Measurements from ENCODE around the gene ZNF428. TPM values are rescaled to one million over a fixed set of nuclear protein-coding genes. Genes with fewer than 3 reads are reported as not detected.

ZNF428 gene
- total and polyA plus RNA-seq, 10 donors: 19.9 to 54.7 (median 27.7) TPM

GRCh38 chr19:43560687-43561086 is 58.7 kb downstream of the ZNF428 start:
- no peaks in the 10 kb centered on the region for H3K9me3 ChIP-seq
- DNase-seq: peak; percentile 68
- no peak overlapping the region for H3K4me3 ChIP-seq
- intact Hi-C loops (cut with DNase I; ENCODE audit: low total_unique reads): no loop called here
- peak overlapping the region in 1 of 8 donors; percentile 89 for H3K27ac ChIP-seq
- no peak for TF ChIP-seq CTCF (IDR thresholded peaks at IDR 0.05 in 8 of 11, conservative IDR thresholded peaks at IDR 0.05 in 3 of 11)
- TF ChIP-seq POLR2A (IDR thresholded peaks at IDR 0.05): no peak
- TF ChIP-seq POLR2AphosphoS5 (IDR thresholded peaks at IDR 0.05): no peak
- peaks cover 14 to 68% (median 38%) of the 10 kb centered on the region in 6 donors for H3K4me1 ChIP-seq
- H3K27me3 ChIP-seq (replicated peaks in 1 of 7): no peaks in the 10 kb centered on the region
- peaks cover 0 to 60% (median 13%) of the 10 kb centered on the region in 6 donors for H3K36me3 ChIP-seq
- 86 to 91% (median 86%) methylated on average over 6 of the region's 6 CpGs for WGBS, 5 donors

Small RNA genes within 50 kb of the gene (small RNA-seq; reads per million reads assigned to genes)
- gene RN7SL368P: 0 reads per million in 4 donors

Other genes with a start within 250 kb of the ZNF428 start
- not detected for gene TEX101, start 204.7 kb downstream of the ZNF428 start, total RNA-seq
- not detected for gene TEX101, start 204.7 kb downstream of the ZNF428 start, polyA plus RNA-seq
- 1 to 10 TPM in 6 of 7 donors, under 1 TPM in 1; 0.57 to 2.8 (median 1.4) TPM for gene LYPD3, start 154.0 kb downstream of the ZNF428 start, total RNA-seq
- gene LYPD3, start 154.0 kb downstream of the ZNF428 start, polyA plus RNA-seq: 1 to 10 TPM; 1.5 to 1.7 (median 1.6) TPM
- gene PHLDB3, start 114.9 kb downstream of the ZNF428 start, total RNA-seq: 10 to 100 TPM in 5 of 7 donors, 1 to 10 TPM in 2; 8.0 to 23.0 (median 14.8) TPM
- gene PHLDB3, start 114.9 kb downstream of the ZNF428 start, polyA plus RNA-seq: 10 to 100 TPM; 10.4 to 22.8 (median 17.4) TPM
- 10 to 100 TPM; 25.3 to 53.4 (median 34.6) TPM for gene ETHE1, start 92.4 kb downstream of the ZNF428 start, total RNA-seq
- gene ETHE1, start 92.4 kb downstream of the ZNF428 start, polyA plus RNA-seq: 10 to 100 TPM; 20.2 to 42.8 (median 35.3) TPM
- 1 to 10 TPM in 5 of 7 donors, not detected in 2; 1.0 to 4.3 (median 2.4) TPM for gene ZNF575, start 86.4 kb downstream of the ZNF428 start, total RNA-seq
- 1 to 10 TPM in 1 of 3 donors, under 1 TPM in 2; 0.82 to 1.9 (median 0.87) TPM for gene ZNF575, start 86.4 kb downstream of the ZNF428 start, polyA plus RNA-seq
- gene XRCC1, start 44.1 kb downstream of the ZNF428 start, total RNA-seq: 10 to 100 TPM; 23.6 to 32.0 (median 26.0) TPM
- 10 to 100 TPM; 16.0 to 19.0 (median 16.4) TPM for gene XRCC1, start 44.1 kb downstream of the ZNF428 start, polyA plus RNA-seq
- gene PINLYP, start 43.8 kb downstream of the ZNF428 start, total RNA-seq: 1 to 10 TPM; 2.0 to 8.7 (median 4.3) TPM
- 10 to 100 TPM in 1 of 3 donors, 1 to 10 TPM in 2; 6.9 to 10.5 (median 9.6) TPM for gene PINLYP, start 43.8 kb downstream of the ZNF428 start, polyA plus RNA-seq
- 10 to 100 TPM; 16.5 to 25.9 (median 20.9) TPM for gene IRGQ, start 23.5 kb downstream of the ZNF428 start, total RNA-seq
- gene IRGQ, start 23.5 kb downstream of the ZNF428 start, polyA plus RNA-seq: 1 to 10 TPM; 3.1 to 3.9 (median 3.8) TPM
- gene ZNF576, start 23.0 kb downstream of the ZNF428 start, total RNA-seq: 10 to 100 TPM in 5 of 7 donors, 1 to 10 TPM in 2; 8.1 to 12.9 (median 11.5) TPM
- gene ZNF576, start 23.0 kb downstream of the ZNF428 start, polyA plus RNA-seq: 10 to 100 TPM in 1 of 3 donors, 1 to 10 TPM in 2; 6.9 to 14.7 (median 9.8) TPM
- under 1 TPM; 0.32 to 0.94 (median 0.40) TPM for gene SRRM5, start 7.5 kb downstream of the ZNF428 start, total RNA-seq
- under 1 TPM; 0.26 to 0.54 (median 0.52) TPM for gene SRRM5, start 7.5 kb downstream of the ZNF428 start, polyA plus RNA-seq
- 1 to 10 TPM; 1.8 to 3.5 (median 2.0) TPM for gene CADM4, start 20.2 kb upstream of the ZNF428 start, total RNA-seq
- gene CADM4, start 20.2 kb upstream of the ZNF428 start, polyA plus RNA-seq: 1 to 10 TPM in 2 of 3 donors, under 1 TPM in 1; 0.89 to 4.7 (median 2.2) TPM
- gene PLAUR, start 50.5 kb upstream of the ZNF428 start, total RNA-seq: 10 to 100 TPM; 20.3 to 86.4 (median 41.7) TPM
- 10 to 100 TPM in 1 of 3 donors, 1 to 10 TPM in 2; 7.3 to 12.0 (median 8.7) TPM for gene PLAUR, start 50.5 kb upstream of the ZNF428 start, polyA plus RNA-seq
- gene IRGC, start 96.4 kb upstream of the ZNF428 start, total RNA-seq: not detected
- gene IRGC, start 96.4 kb upstream of the ZNF428 start, polyA plus RNA-seq: not detected
- gene SMG9, start 135.3 kb upstream of the ZNF428 start, total RNA-seq: 10 to 100 TPM; 30.9 to 65.9 (median 54.6) TPM
- gene SMG9, start 135.3 kb upstream of the ZNF428 start, polyA plus RNA-seq: 10 to 100 TPM; 34.0 to 44.8 (median 44.3) TPM
- 10 to 100 TPM; 14.3 to 24.2 (median 21.3) TPM for gene KCNN4, start 161.3 kb upstream of the ZNF428 start, total RNA-seq
- 10 to 100 TPM; 25.3 to 77.6 (median 56.1) TPM for gene KCNN4, start 161.3 kb upstream of the ZNF428 start, polyA plus RNA-seq
- gene LYPD5, start 182.8 kb upstream of the ZNF428 start, total RNA-seq: 10 to 100 TPM in 2 of 7 donors, 1 to 10 TPM in 5; 4.2 to 48.1 (median 7.4) TPM
- 1 to 10 TPM; 2.1 to 6.6 (median 2.2) TPM for gene LYPD5, start 182.8 kb upstream of the ZNF428 start, polyA plus RNA-seq
- 10 to 100 TPM in 6 of 7 donors, 1 to 10 TPM in 1; 6.0 to 15.6 (median 11.9) TPM for gene ZNF283, start 207.7 kb upstream of the ZNF428 start, total RNA-seq
- 1 to 10 TPM; 1.1 to 3.0 (median 1.1) TPM for gene ZNF283, start 207.7 kb upstream of the ZNF428 start, polyA plus RNA-seq

Data from spleen (tissue), 11 donors.